WTC11 (cell line): Measurements from ENCODE around the gene GPR68.
"Not testable (repeated sequence)": the region's sequence is repeated elsewhere in the genome, so short reads cannot be mapped to it uniquely, and the experiment has no call there.

Experiments used
- CTCF ChIP-seq: fragments of 200-600 bp; IDR thresholded peaks from 2 replicates; pipeline ENCODE4 v1.8.0; 2022; ENCODE audit warnings: antibody characterized with exemption
- ELF4 ChIP-seq: sonication (generic); formaldehyde crosslinking; IDR thresholded peaks from 2 replicates; pipeline ENCODE4 v1.8.1; 2022; ENCODE audit warnings: low read depth, mild to moderate bottlenecking, moderate library complexity, missing genetic modification reagents
- ETV6 ChIP-seq: sonication (generic); formaldehyde crosslinking; IDR thresholded peaks from 2 replicates; pipeline ENCODE4 v1.8.1; 2022; ENCODE audit warnings: mild to moderate bottlenecking, missing genetic modification reagents
- JUN ChIP-seq: sonication (generic); formaldehyde crosslinking; IDR thresholded peaks from 2 replicates; pipeline ENCODE4 v1.8.0; 2023; ENCODE audit warnings: mild to moderate bottlenecking, missing genetic modification reagents
- KAT7 ChIP-seq: sonication (generic); formaldehyde crosslinking; IDR thresholded peaks from 2 replicates; pipeline ENCODE4 v1.8.1; 2023; ENCODE audit warnings: missing genetic modification reagents, mild to moderate bottlenecking, borderline replicate concordance
- MXD4 ChIP-seq: fragments of 250-450 bp; sonication (Bioruptor Pico); IDR thresholded peaks from 2 replicates; pipeline ENCODE4 v1.8.0; 2021; ENCODE audit warnings: mild to moderate bottlenecking, moderate library complexity, borderline replicate concordance
- SP1 ChIP-seq: sonication (generic); formaldehyde crosslinking; conservative IDR thresholded peaks from 2 replicates; pipeline ENCODE4 v1.8.1; 2022; ENCODE audit warnings: missing genetic modification reagents
- TCF7 ChIP-seq: sonication (generic); formaldehyde crosslinking; IDR thresholded peaks from 2 replicates; pipeline ENCODE4 v1.8.0; 2022; ENCODE audit warnings: mild to moderate bottlenecking, low read depth, missing genetic modification reagents, moderate library complexity
- ZNF263 ChIP-seq: sonication (generic); formaldehyde crosslinking; IDR thresholded peaks from 2 replicates; pipeline ENCODE4 v1.8.1; 2022; ENCODE audit warnings: low read depth, mild to moderate bottlenecking, moderate library complexity, missing genetic modification reagents
- ZNF396 ChIP-seq: fragments of 250-450 bp; sonication (Bioruptor Pico); IDR thresholded peaks from 2 replicates; pipeline ENCODE4 v1.8.0; 2021; ENCODE audit warnings: mild to moderate bottlenecking, moderate library complexity, borderline replicate concordance
- TF ChIP-seq, protein P1 (sequence below): sonication (generic); formaldehyde crosslinking; IDR thresholded peaks from 2 replicates; pipeline ENCODE4 v1.8.0; 2022; ENCODE audit warnings: mild to moderate bottlenecking, missing genetic modification reagents
- TF ChIP-seq, protein P2 (sequence below): sonication (generic); formaldehyde crosslinking; IDR thresholded peaks from 2 replicates; pipeline ENCODE4 v1.8.1; 2023; ENCODE audit warnings: mild to moderate bottlenecking, missing genetic modification reagents, moderate library complexity
- TF ChIP-seq, protein P3 (sequence below): sonication (generic); formaldehyde crosslinking; IDR thresholded peaks from 2 replicates; pipeline ENCODE4 v1.8.1; 2022; ENCODE audit warnings: low read depth, missing genetic modification reagents, borderline replicate concordance

DNA sequence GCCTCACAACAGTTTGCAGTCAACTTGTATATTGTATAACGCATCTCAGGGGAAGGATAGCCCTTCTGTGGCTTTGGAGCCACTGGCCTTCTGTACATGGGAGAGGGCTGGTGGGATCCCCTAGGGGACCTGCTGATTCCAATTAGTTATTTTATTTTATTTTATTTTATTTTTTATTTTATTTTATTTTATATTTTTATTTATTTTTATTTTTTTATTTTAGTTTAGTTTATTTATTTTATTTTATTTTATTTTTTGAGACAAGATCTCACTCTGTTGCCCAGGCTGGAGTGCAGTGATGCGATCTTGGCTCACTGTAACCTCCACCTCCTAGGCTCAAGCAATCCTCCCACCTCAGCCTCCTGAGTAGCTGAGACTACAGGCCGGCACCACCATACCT is 61.8 kb downstream of the GPR68 start:
- TF ChIP-seq ZNF396 (CRISPR knock-in tag); SP1 (CRISPR knock-in tag); MXD4 (CRISPR knock-in tag); CTCF; ZNF263 (CRISPR knock-in tag); TCF7 (CRISPR knock-in tag); JUN (CRISPR knock-in tag); KAT7 (CRISPR knock-in tag); ETV6; ELF4 (CRISPR knock-in tag): not testable (repeated sequence)
- TF ChIP-seq, protein P1, sequence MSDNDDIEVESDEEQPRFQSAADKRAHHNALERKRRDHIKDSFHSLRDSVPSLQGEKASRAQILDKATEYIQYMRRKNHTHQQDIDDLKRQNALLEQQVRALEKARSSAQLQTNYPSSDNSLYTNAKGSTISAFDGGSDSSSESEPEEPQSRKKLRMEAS: not testable (repeated sequence)
- TF ChIP-seq, protein P2, sequence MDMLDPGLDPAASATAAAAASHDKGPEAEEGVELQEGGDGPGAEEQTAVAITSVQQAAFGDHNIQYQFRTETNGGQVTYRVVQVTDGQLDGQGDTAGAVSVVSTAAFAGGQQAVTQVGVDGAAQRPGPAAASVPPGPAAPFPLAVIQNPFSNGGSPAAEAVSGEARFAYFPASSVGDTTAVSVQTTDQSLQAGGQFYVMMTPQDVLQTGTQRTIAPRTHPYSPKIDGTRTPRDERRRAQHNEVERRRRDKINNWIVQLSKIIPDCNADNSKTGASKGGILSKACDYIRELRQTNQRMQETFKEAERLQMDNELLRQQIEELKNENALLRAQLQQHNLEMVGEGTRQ (CRISPR knock-in tag): not testable (repeated sequence)
- TF ChIP-seq, protein P3, sequence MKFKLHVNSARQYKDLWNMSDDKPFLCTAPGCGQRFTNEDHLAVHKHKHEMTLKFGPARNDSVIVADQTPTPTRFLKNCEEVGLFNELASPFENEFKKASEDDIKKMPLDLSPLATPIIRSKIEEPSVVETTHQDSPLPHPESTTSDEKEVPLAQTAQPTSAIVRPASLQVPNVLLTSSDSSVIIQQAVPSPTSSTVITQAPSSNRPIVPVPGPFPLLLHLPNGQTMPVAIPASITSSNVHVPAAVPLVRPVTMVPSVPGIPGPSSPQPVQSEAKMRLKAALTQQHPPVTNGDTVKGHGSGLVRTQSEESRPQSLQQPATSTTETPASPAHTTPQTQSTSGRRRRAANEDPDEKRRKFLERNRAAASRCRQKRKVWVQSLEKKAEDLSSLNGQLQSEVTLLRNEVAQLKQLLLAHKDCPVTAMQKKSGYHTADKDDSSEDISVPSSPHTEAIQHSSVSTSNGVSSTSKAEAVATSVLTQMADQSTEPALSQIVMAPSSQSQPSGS: not testable (repeated sequence)
